Measurements from ENCODE around the gene POLL.

DNA sequence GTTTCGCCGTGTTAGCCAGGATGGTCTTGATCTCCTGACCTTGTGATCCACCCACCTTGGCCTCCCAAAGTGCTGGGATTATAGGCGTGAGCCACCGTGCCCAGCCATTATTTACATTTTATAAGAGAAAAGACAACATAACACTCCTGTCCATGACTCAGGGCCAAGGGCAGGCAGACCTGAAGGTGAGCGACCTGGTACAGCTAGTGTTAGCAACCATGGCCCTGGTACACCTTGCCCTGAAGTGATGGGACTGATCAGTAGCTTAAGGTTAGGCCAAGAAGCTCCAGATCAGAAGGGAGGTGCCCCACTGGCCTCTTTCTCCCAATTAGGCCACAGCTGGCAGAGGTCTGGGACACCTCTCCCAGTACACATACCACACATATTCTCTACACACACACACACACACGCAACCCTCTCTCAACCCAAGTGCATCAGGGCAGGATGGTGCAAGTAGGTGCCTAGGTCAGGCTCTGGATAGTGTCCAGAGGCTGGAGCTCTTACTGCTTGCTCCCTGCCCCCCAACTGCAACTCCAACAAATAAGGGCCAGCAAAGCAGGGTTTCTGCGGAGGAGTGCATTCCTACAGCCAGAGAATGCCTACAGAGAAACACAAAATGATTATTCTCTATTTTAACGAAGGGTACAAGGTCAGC lies 43.9 kb upstream of the POLL start:
- no peak for TF ChIP-seq POLR2A (IDR thresholded peaks at IDR 0.05)
- no peak for TF ChIP-seq EP300 (IDR thresholded peaks at IDR 0.05)
